HG02970 (cell line): ENCODE measurements around the gene DTNA.
A peak's percentile ranks its signal among the peaks of the same experiment; 100 is the strongest.
"Not testable (repeated sequence)": the region's sequence is repeated elsewhere in the genome, so short reads cannot be mapped to it uniquely, and the experiment has no call there.

Experiments
- ATAC-seq: cut with Tn5 transposase; IDR thresholded peaks from one replicate; pipeline ENCODE4 v1.9.1; 2021; ENCODE audit warnings: mild to moderate bottlenecking, moderate library complexity, moderate number of reproducible peaks; ENCODE audit not compliant: unreplicated experiment, low FRiP score

The DTNA gene

GRCh38 chr18:34709750-34710441, at the start of gene DTNA:
Gene DTNA, plus strand, starts transcription at chr18:34710298. Its CDS starts 45,679 bp downstream, at chr18:34755977.
- no peak for ATAC-seq

DNA sequence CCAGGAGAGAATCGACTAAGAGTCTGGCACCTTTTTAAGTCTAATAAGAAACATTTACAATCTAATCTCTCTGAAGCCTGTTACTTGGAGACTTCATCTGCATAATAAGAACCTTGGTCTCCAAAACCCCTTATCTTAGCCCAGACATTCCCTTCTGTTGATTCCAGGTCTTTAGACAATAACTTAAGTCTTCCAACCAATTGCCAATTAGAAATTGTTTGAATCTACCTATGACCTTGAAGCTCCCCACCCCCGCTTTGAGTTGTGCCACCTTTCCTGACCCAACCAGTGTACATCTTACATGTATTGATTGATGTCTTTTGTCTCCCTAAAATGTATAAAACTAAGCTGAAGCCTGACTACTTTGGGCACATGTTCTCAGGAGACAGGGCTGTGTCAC, 49.5 kb upstream of the DTNA start:
- no peak for ATAC-seq

DNA sequence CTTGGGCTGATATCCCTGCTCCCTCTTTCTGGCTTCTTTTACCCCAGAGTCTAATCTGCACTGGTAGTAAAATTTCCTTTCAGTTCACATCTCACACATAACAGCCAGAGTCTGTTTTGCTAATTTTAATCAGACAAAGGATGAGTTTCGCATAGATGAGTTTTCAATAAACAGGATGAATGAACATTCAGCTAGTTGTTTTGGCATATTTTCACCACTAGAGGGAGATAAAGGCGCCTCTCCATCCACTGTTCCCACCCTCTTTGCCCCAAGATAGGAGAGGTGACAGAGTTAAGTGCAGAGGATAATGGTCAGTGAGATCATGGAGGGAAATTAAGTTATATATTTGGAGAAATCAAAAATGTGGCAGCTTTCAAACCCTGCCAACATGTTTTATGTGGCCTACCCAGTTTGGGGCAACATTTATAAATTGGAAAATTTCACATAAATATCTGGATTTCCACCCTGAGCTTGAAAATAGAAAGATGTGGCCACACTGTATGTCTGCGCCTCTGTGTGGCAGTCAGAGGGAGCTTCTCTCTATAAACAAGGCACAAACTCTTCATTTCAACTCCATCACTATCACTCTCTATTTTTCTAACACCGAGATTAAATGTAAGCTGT, 48.5 kb upstream of the DTNA start:
- peak; percentile 88 for ATAC-seq

GRCh38 chr18:34676816-34677574, 33.1 kb upstream of the DTNA start:
- no peak for ATAC-seq

DNA sequence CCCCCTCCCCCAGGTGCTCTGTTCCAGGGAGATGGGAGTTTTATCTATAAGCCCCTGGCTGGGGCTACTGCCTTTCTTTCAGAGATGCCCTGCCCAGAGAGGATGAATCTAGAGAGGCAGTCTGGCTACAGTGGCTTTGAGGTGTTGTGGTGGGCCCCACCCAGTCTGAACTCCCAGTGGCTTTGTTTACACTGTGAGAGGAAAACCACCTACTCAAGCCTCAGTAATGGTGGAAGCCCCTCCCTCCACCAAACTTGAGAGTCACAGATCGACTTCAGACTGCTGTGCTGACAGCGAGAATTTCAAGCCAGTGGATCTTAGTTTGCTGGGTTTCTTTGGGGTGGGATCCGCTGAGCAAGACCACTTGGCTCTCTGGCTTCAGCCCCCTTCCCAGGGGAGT, 20.3 kb upstream of the DTNA start:
- ATAC-seq, result not testable (repeated sequence)

DNA sequence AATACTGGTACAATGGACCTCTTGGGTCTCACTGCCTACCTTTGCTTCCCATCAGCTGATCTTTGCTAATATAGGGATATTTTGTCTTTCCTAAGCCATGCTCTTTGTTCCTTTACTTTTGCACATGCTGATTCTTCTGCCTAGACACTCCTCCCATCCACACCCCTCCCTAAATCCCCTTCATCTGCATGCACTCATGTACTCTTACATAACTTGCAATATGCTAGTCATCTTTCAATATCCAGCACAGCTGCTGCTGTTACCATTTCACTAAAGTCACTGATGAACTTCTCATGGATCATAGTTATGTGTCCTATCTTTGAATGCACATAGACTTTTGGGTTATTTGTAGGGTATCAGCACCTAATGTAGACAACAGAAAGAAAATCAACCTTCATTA, 18.5 kb upstream of the DTNA start:
- ATAC-seq, result no peak

DNA sequence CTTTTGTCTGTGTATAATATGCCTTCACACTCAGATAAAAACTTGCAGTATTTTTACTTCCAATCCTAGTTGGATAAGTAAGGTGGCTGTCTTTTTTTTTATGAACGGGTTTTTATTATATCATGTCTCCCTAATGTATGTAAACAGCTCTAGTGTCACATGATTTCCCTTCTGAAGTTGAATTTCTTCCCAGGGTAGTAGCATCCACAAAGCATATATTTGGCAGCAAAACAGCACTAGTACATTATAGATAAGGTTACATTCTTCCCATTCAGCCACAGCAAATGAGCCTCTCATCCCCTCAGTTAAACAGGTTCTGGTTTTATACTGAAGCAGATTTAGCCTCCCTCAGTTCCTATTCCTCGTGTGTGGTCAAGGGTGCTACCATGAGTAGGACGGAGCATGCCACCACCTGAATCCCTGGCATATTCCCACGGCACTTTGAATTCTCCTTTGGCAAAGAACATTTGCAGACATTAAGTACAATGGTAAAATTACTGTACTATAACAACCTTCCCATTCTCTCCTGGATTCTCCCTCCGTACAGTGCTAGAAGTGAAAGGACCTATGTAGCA, 15.4 kb upstream of the DTNA start:
- ATAC-seq, result no peak

DNA sequence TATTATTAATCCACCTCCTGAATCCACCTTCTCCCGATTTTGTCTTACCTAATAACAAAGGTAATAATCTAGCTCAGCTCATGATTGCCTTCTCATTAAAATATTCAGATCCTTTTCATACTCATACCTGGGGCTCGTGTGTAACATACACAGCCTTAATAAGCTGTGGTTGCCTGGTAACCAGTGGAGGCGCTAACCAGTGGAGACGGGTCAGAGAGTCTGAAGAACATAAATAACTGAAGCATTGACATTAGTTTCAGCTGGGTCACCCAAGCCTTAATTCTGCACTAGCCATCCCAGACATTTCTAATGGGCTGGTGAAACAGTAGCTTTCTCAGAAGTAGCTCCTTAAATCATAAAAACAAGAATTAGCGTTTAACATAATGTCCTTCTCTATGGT, 14.8 kb upstream of the DTNA start:
- no peak for ATAC-seq

DNA sequence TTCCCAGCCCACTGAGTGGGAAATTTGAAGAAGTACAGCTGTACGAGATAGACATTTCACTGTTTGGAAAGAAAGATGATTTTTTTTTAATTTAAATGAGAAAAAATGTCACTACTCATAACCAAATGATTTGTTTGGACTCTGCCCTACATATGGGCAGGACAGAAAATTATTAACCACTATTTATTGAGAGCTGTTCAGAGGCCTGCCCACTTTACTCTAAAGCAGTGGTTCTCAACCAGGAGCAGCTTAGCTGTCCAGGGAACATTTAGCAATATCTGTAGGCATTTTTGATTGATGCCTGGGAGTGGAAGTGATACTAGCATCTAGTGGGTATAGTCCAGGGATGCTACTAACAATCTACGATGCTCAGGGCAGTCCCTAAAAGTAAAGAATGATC, 13.4 kb upstream of the DTNA start:
- no peak for ATAC-seq

- ATAC-seq, result no peak
Measured at GRCh38 chr18:34697233-34697632, 12.9 kb upstream of the DTNA start.

GRCh38 chr18:34697891-34698290, 12.2 kb upstream of the DTNA start:
- ATAC-seq, result no peak

DNA sequence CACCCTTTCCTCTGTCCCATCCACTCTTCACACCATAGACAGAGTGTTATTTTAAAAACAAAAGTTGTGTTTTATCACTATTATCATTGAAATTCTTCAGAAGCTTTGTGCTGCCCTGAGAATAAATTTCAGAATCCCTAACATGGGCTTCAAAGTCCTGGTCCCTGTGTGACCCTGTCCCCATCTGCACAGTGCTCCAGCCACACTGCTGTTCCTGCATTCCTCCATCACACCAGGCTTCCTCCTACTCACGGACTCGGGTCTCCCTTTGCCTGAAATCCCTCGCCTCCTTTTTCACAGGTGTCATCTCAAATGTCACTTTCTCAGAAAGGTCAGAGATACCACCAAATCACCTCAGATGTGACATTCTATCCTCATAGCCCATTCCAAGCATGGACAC, 8.2 kb upstream of the DTNA start:
- ATAC-seq, result no peak

DNA sequence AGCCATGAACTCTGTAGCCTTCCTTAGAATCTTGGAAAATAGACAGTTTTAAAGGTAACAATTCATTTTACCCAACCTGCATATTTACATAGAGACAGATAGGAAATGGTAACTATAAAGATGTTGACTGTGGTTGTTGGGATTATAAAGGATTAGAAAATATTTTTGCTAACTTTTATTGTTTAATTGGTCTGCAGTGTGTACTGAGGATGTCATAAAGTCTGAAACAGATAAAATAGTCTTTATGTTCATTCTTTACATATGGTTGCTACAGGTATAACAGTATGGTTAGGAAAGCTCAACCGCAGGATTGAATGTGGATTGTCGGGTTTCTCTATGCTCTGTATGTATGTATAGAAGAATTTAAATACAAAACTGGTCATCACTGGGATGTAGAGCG, 7.3 kb upstream of the DTNA start:
- no peak for ATAC-seq

DNA sequence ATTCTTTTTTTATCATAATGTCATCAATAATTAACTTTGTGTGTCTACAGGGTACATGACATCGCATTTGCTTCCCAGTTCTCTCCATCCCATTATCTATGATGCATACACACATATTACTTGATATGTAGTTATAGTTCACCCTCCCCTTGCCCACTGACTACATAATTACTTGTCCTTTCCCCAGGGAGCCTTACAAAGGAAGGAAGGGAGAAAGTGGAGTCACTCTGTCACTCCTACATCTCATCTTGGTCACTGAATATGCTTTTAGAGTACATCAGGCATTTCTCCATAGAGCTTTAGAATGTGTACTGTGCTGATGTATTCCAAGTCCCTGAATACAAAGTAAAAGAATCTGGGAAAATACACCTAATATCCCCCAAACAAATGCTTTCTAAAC, 6.0 kb upstream of the DTNA start:
- no peak for ATAC-seq

DNA sequence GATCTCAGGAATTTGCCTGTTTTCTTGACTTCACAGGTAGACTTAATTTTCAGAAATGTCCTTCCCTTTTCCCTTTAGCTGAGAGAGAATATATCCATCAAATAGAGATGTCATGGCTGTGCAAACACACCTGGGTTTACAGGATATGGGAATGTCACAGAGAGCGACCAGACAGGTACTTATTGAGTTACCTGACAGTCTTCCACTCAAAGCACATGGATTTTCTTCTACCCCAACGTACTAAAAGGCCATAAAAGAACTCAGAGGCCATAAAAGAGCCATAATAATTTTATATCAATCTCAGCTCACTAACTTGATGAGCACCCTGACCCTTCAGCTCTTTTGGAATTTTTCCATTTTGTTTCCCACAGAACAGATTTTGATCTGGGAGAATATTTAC, 5.3 kb upstream of the DTNA start:
- no peak for ATAC-seq

GRCh38 chr18:34707670-34708069, 2.4 kb upstream of the DTNA start:
- no peak for ATAC-seq

- no peak for ATAC-seq
Measured at GRCh38 chr18:34709104-34709503, 994 bp upstream of the DTNA start.

GRCh38 chr18:34710458-34710914, 388 bp downstream of the DTNA start:
- ATAC-seq, result no peak

DNA sequence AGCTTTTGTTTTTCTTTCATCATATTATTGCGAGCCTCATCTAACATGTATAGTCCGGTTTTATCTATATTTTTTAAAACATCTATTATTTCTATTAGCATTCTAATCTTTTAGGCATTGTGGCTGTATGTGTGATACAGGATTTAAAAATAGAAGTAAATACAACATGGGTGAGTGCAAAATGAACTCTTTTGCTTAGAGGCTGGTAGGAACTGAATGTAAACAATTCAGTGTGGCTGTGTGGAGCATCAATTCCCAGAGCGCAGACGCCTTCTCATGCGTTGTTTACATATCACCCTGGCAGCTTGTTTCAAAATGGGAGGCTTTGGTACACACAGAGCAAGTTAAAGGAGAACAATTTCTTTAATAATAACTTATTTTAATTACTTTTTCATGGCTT, 836 bp downstream of the DTNA start:
- ATAC-seq, result no peak

GRCh38 chr18:34716111-34716510, 6.0 kb downstream of the DTNA start:
- ATAC-seq, result not testable (repeated sequence)

GRCh38 chr18:34718610-34719009, 8.5 kb downstream of the DTNA start:
- no peak for ATAC-seq
